ENCODE data around the gene CNN2.

Gene CNN2

GRCh38 chr19:1041272-1041834 lies 14.9 kb downstream of the CNN2 start:
- no peak for TF ChIP-seq CTCF (IDR thresholded peaks at IDR 0.05; ENCODE audit: low read length)
- no peak for TF ChIP-seq EZH2phosphoT487 (IDR thresholded peaks at IDR 0.05; ENCODE audit: low read length)
- no peak for TF ChIP-seq EZH2 (optimal IDR thresholded peaks at IDR 0.05; ENCODE audit: low read depth, low read length)
- Histone ChIP-seq H3K4me3 (ENCODE audit: low read length) (peak overlapping the region; percentile 72), H3K4me1 (ENCODE audit: low read length) (peaks cover 31% of the 10 kb centered on the region), H2AFZ (ENCODE audit: low read length) (peak overlapping the region; percentile 18; the same call in 1 of the 2 replicates), H3K9me2 (replicated peaks; ENCODE audit: insufficient read depth, low read length) (no peaks in the 10 kb centered on the region), H3K4me2 (ENCODE audit: low read depth, low read length) (peak overlapping the region; percentile 66), H3K27ac (ENCODE audit: low read length) (no peak overlapping the region), H3F3A (ENCODE audit: insufficient read depth, low read length) (peaks cover 35% of the 10 kb centered on the region), H3K9me3 (replicated peaks; ENCODE audit: insufficient read depth, low read length) (no peaks in the 10 kb centered on the region), H3K27me3 (replicated peaks; ENCODE audit: insufficient read depth, low read length) (no peaks in the 10 kb centered on the region), H3K79me2 (ENCODE audit: low read length) (peaks cover 18% of the 10 kb centered on the region), H3K9ac (ENCODE audit: low read length) (peak overlapping the region; percentile 12; the same call in 1 of the 2 replicates), H4K20me1 (ENCODE audit: insufficient read depth, low read length) (no peaks in the 10 kb centered on the region), H3K36me3 (replicated peaks; ENCODE audit: insufficient read depth, low read length) (no peaks in the 10 kb centered on the region; the same call in 1 of the 2 replicates)
- no peak for DNase-seq

- Histone ChIP-seq H3K4me1 (ENCODE audit: low read length) (peaks cover 28% of the 10 kb centered on the region), H3K4me2 (ENCODE audit: low read depth, low read length) (peak overlapping the region; percentile 66; the same call in 1 of the 2 replicates), H3K27me3 (replicated peaks; ENCODE audit: insufficient read depth, low read length) (no peaks in the 10 kb centered on the region), H3K9ac (ENCODE audit: low read length) (no peak overlapping the region), H3F3A (ENCODE audit: insufficient read depth, low read length) (peaks cover 31% of the 10 kb centered on the region), H3K27ac (ENCODE audit: low read length) (no peak overlapping the region), H3K9me2 (replicated peaks; ENCODE audit: insufficient read depth, low read length) (no peaks in the 10 kb centered on the region), H3K36me3 (replicated peaks; ENCODE audit: insufficient read depth, low read length) (no peaks in the 10 kb centered on the region; the same call in 1 of the 2 replicates), H3K4me3 (ENCODE audit: low read length) (no peak overlapping the region), H3K79me2 (ENCODE audit: low read length) (peaks cover 17% of the 10 kb centered on the region), H2AFZ (ENCODE audit: low read length) (no peak overlapping the region), H4K20me1 (ENCODE audit: insufficient read depth, low read length) (no peaks in the 10 kb centered on the region), H3K9me3 (replicated peaks; ENCODE audit: insufficient read depth, low read length) (no peaks in the 10 kb centered on the region)
- DNase-seq: no peak
- TF ChIP-seq EZH2 (optimal IDR thresholded peaks at IDR 0.05; ENCODE audit: low read depth, low read length): no peak
- no peak for TF ChIP-seq EZH2phosphoT487 (IDR thresholded peaks at IDR 0.05; ENCODE audit: low read length)
- TF ChIP-seq CTCF (IDR thresholded peaks at IDR 0.05; ENCODE audit: low read length): no peak
These were observed 15.7 kb downstream of the CNN2 start for GRCh38 chr19:1041835-1042685.

- Histone ChIP-seq H3K4me3 (ENCODE audit: low read length) (no peak overlapping the region), H3K9ac (ENCODE audit: low read length) (no peak overlapping the region), H2AFZ (ENCODE audit: low read length) (no peak overlapping the region), H4K20me1 (ENCODE audit: insufficient read depth, low read length) (no peaks in the 10 kb centered on the region), H3K36me3 (replicated peaks; ENCODE audit: insufficient read depth, low read length) (no peaks in the 10 kb centered on the region; the same call in 1 of the 2 replicates), H3F3A (ENCODE audit: insufficient read depth, low read length) (peaks cover 24% of the 10 kb centered on the region), H3K79me2 (ENCODE audit: low read length) (peaks cover 17% of the 10 kb centered on the region), H3K27me3 (replicated peaks; ENCODE audit: insufficient read depth, low read length) (no peaks in the 10 kb centered on the region), H3K9me2 (replicated peaks; ENCODE audit: insufficient read depth, low read length) (no peaks in the 10 kb centered on the region), H3K9me3 (replicated peaks; ENCODE audit: insufficient read depth, low read length) (no peaks in the 10 kb centered on the region), H3K27ac (ENCODE audit: low read length) (no peak overlapping the region), H3K4me1 (ENCODE audit: low read length) (peaks cover 22% of the 10 kb centered on the region), H3K4me2 (ENCODE audit: low read depth, low read length) (no peak overlapping the region)
- DNase-seq: no peak
- no peak for TF ChIP-seq CTCF (IDR thresholded peaks at IDR 0.05; ENCODE audit: low read length)
- no peak for TF ChIP-seq EZH2 (optimal IDR thresholded peaks at IDR 0.05; ENCODE audit: low read depth, low read length)
- no peak for TF ChIP-seq EZH2phosphoT487 (IDR thresholded peaks at IDR 0.05; ENCODE audit: low read length)
These were observed 16.5 kb downstream of the CNN2 start for GRCh38 chr19:1042689-1043511.

Measured in MM.1S (cell line).